ENCODE measurements around the gene ISM1. TPM values are rescaled to one million over a fixed set of nuclear protein-coding genes. Genes with fewer than 3 reads are reported as not detected.

ISM1 gene
- total RNA-seq, 6 donors from 2014 or later: 2.2 to 7.4 (median 2.3) TPM; not detected in 1

DNA sequence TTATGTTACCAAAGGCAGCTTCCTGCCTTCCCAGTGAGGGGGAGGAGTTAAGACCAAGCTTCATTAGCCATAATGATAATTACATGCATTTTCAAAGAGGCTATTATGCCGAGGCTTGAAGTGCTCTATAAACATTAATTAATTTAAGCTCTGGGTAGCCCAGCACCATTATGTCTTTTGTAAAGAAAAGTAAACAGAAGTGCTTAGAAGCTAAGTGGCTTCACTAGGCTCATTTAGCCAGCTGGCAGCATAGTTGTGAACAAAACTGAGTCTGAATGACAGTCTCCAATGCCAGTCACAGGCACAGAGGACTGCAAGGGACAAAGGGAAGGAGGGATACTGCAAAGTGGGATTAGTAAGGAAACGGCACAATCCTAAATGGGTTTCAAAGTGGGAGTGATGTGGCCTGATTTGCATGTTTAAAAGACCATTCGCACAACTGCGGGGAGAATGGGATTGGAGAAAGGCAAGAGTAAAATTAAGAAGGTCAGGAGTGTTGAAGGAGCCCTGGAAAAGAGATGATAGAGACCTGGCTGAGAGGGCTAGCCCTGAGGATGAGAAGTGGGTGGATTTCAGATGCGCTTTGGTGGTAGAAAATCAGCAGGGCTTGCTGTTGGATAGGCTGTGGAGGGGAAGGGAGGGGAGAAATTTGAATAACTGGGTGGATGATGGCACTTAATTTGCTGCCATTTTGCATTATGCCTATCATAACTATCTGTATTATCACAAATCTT lies 20.1 kb upstream of the ISM1 start:
- Histone ChIP-seq H3K27ac (no peak overlapping the region), H3K4me1 (no peaks in the 10 kb centered on the region), H3K9me3 (no peaks in the 10 kb centered on the region), H3K4me3 (no peak overlapping the region), H3K36me3 (no peaks in the 10 kb centered on the region), H3K27me3 (no peaks in the 10 kb centered on the region)
- TF ChIP-seq POLR2A (IDR thresholded peaks at IDR 0.05) (no peak), POLR2AphosphoS5 (IDR thresholded peaks at IDR 0.05) (no peak), EP300 (IDR thresholded peaks at IDR 0.05) (no peak), CTCF (IDR thresholded peaks at IDR 0.05) (no peak)
- 67 to 76% methylated on average over 5 of the region's 5 CpGs for WGBS, 2 donors
- DNase-seq: no peak
- ATAC-seq (ENCODE audit: low FRiP score in 2 of 2): no peak

- Histone ChIP-seq H3K9me3 (no peaks in the 10 kb centered on the region), H3K27ac (no peak overlapping the region), H3K36me3 (no peaks in the 10 kb centered on the region), H3K4me3 (no peak overlapping the region), H3K4me1 (no peaks in the 10 kb centered on the region), H3K27me3 (no peaks in the 10 kb centered on the region)
- TF ChIP-seq POLR2A (IDR thresholded peaks at IDR 0.05) (no peak), CTCF (IDR thresholded peaks at IDR 0.05) (no peak), EP300 (IDR thresholded peaks at IDR 0.05) (no peak), POLR2AphosphoS5 (IDR thresholded peaks at IDR 0.05) (no peak)
- WGBS, 2 donors: 63 to 80% methylated on average over 6 of the region's 6 CpGs
- DNase-seq (no peak), ATAC-seq (ENCODE audit: low FRiP score in 2 of 2) (no peak)
Measured at GRCh38 chr20:13202565-13202964, 18.5 kb upstream of the ISM1 start.

DNA sequence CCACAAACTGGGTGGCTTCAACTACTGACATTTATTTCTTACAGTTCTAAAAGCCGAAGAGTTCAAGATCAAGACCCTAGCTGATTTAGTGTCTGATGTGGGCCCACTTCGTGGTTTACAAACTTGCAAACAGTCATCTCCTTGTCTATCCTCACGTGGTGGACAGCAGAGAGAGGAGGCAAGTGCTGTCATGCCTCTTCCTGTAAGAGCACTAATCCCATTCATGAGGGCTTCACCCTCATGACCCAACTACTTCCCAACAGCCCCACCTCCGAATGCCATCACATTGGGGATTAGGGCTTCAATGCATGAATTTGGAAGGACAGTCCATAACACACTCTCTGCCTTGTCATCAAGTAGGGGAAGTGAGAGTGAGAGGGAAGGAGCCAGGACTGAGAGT lies 15.6 kb upstream of the ISM1 start:
- no peaks in the 10 kb centered on the region for H3K36me3 ChIP-seq
- DNase-seq: no peak
- no peak for ATAC-seq (ENCODE audit: low FRiP score in 2 of 2)
- no peaks in the 10 kb centered on the region for H3K27me3 ChIP-seq
- no peaks in the 10 kb centered on the region for H3K4me1 ChIP-seq
- no peak overlapping the region for H3K27ac ChIP-seq
- TF ChIP-seq POLR2A (IDR thresholded peaks at IDR 0.05) (no peak), POLR2AphosphoS5 (IDR thresholded peaks at IDR 0.05) (no peak), EP300 (IDR thresholded peaks at IDR 0.05) (no peak), CTCF (IDR thresholded peaks at IDR 0.05) (no peak)
- no peaks in the 10 kb centered on the region for H3K9me3 ChIP-seq
- 70 to 84% methylated on average over 4 of the region's 4 CpGs for WGBS, 2 donors
- H3K4me3 ChIP-seq: no peak overlapping the region

DNA sequence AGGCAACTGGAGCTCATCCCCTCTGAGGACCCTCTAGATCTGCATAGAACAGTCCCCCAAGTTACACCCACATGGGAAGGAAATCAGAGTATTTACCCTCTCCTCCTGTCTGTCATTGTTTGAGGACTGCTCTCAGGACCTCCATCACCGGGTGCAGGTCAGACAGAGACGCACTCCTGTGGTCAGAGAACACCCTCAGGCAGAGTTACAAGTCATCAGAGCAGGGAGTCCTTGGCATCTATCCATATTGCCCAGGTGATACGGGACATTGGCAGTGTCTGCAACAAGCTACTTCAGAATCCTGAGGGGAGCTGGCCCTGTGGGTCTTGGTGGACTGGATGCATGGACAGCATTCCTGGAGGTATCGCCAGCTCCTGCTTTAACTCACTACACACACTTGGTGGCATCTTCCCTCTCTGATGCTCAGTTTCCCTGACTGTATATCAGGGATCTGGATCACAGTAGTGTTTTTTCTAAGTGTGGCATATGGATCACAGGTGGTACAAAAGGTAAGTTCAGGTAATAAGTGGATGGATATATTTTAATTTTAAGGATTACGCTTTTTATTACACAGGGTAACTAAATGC lies 15.1 kb upstream of the ISM1 start:
- TF ChIP-seq POLR2AphosphoS5 (IDR thresholded peaks at IDR 0.05) (no peak), EP300 (IDR thresholded peaks at IDR 0.05) (no peak), CTCF (IDR thresholded peaks at IDR 0.05) (no peak), POLR2A (IDR thresholded peaks at IDR 0.05) (no peak)
- DNase-seq (no peak), ATAC-seq (ENCODE audit: low FRiP score in 2 of 2) (no peak)
- WGBS, 2 donors: 73 to 97% methylated on average over 5 of the region's 5 CpGs
- Histone ChIP-seq H3K4me1 (no peaks in the 10 kb centered on the region), H3K27me3 (no peaks in the 10 kb centered on the region), H3K36me3 (no peaks in the 10 kb centered on the region), H3K4me3 (no peak overlapping the region), H3K27ac (no peak overlapping the region), H3K9me3 (no peaks in the 10 kb centered on the region)

- H3K27ac ChIP-seq: no peak overlapping the region
- H3K4me3 ChIP-seq: no peak overlapping the region
- WGBS, 2 donors: 86 to 98% methylated on average over 2 of the region's 2 CpGs
- no peak for ATAC-seq (ENCODE audit: low FRiP score in 2 of 2)
- no peak for DNase-seq
- H3K36me3 ChIP-seq: no peaks in the 10 kb centered on the region
- TF ChIP-seq EP300 (IDR thresholded peaks at IDR 0.05) (no peak), POLR2AphosphoS5 (IDR thresholded peaks at IDR 0.05) (no peak), POLR2A (IDR thresholded peaks at IDR 0.05) (no peak), CTCF (IDR thresholded peaks at IDR 0.05) (no peak)
- no peaks in the 10 kb centered on the region for H3K27me3 ChIP-seq
- H3K9me3 ChIP-seq: no peaks in the 10 kb centered on the region
- H3K4me1 ChIP-seq: no peaks in the 10 kb centered on the region
Measured at GRCh38 chr20:13207016-13207415, 14.1 kb upstream of the ISM1 start.

All from upper lobe of left lung (tissue), 6 donors.